OCI-LY7 (cell line): ENCODE measurements around the gene UBE2G2. TPM values are rescaled to one million over a fixed set of nuclear protein-coding genes. Genes with fewer than 3 reads are reported as not detected.

Source experiments
- BruUV-seq: library from RNA; stranded (reverse); fragments of 400-500 nt; replicated peaks from 2 replicates; lab custom pipeline; 2021; lab: Mats Ljungman, UMichigan
- CTCF ChIA-PET: fragments of 300-600 bp; sonication (Branson Sonifier 250); formaldehyde crosslinking; loops from one replicate; lab custom pipeline; 2022; ENCODE audit warnings: antibody characterized with exemption; ENCODE audit not compliant: unreplicated experiment; lab: Charles Lee
- POLR2A ChIA-PET: fragments of 300-600 bp; sonication (Branson Sonifier 250); formaldehyde crosslinking; loops from one replicate; lab custom pipeline; 2022; ENCODE audit warnings: antibody characterized with exemption; lab: Charles Lee
- DNase-seq: peaks from one replicate; pipeline ENCODE4 v3.0.0-alpha.2; 2015; ENCODE audit warnings: low spot score
- H2AFZ ChIP-seq: fragments of 200-600 bp; sonication (generic), shearing (Covaris generic); 2 replicates; pipeline ENCODE4 v1.6.1; 2014; ENCODE audit warnings: mild to moderate bottlenecking, antibody characterized with exemption, low read length, moderate library complexity
- H3K27ac ChIP-seq: fragments of 200-600 bp; sonication (generic); 2 replicates; pipeline ENCODE4 v1.5.1; 2014; ENCODE audit warnings: mixed run types, low read depth, mild to moderate bottlenecking, moderate library complexity, low read length, inconsistent platforms; ENCODE audit not compliant: poor library complexity, severe bottlenecking
- H3K36me3 ChIP-seq: fragments of 200-600 bp; sonication (generic); 2 replicates; pipeline ENCODE4 v1.6.1; 2014; ENCODE audit warnings: mild to moderate bottlenecking, antibody characterized with exemption, low read length, moderate library complexity, mixed read lengths; ENCODE audit not compliant: insufficient read depth
- H3K4me1 ChIP-seq: fragments of 200-600 bp; sonication (generic); 2 replicates; pipeline ENCODE4 v1.5.1; 2014; ENCODE audit warnings: mild to moderate bottlenecking, low read length; ENCODE audit not compliant: insufficient read depth, poor library complexity, severe bottlenecking
- H3K4me2 ChIP-seq: fragments of 200-600 bp; sonication (generic); 2 replicates; pipeline ENCODE4 v1.6.1; 2014; ENCODE audit warnings: mild to moderate bottlenecking, low read length
- H3K4me3 ChIP-seq: fragments of 200-600 bp; sonication (generic); 2 replicates; pipeline ENCODE4 v1.5.1; 2014; ENCODE audit warnings: mild to moderate bottlenecking, low read depth, low read length; ENCODE audit not compliant: poor library complexity, severe bottlenecking
- H3K79me2 ChIP-seq: fragments of 200-600 bp; sonication (generic); 2 replicates; pipeline ENCODE4 v1.6.1; 2016; ENCODE audit warnings: low read depth, mild to moderate bottlenecking, low read length, moderate library complexity, mixed read lengths; ENCODE audit not compliant: insufficient read depth
- H3K9me2 ChIP-seq: fragments of 200-600 bp; sonication (generic); 2 replicates; pipeline ENCODE4 v1.6.1; 2016; ENCODE audit warnings: mild to moderate bottlenecking, low read length, mixed read lengths; ENCODE audit not compliant: insufficient read depth
- H3K9me3 ChIP-seq: fragments of 200-600 bp; sonication (generic); 2 replicates; pipeline ENCODE4 v1.6.1; 2014; ENCODE audit warnings: mild to moderate bottlenecking, mixed run types, low read length, mixed read lengths
- H4K20me1 ChIP-seq: fragments of 200-600 bp; sonication (generic); 2 replicates; pipeline ENCODE4 v1.6.1; 2014; ENCODE audit warnings: mild to moderate bottlenecking, antibody characterized with exemption, low read length, moderate library complexity, mixed read lengths; ENCODE audit not compliant: insufficient read depth
- EZH2phosphoT487 ChIP-seq: fragments of 200-600 bp; sonication (generic); IDR thresholded peaks from 2 replicates; pipeline ENCODE4 v1.6.1; 2018; ENCODE audit warnings: low read depth, borderline replicate concordance, mild to moderate bottlenecking, mixed run types, antibody characterized with exemption, low read length, moderate library complexity, mixed read lengths
- intact Hi-C: fragments of 100-400 bp; cut with micrococcal nuclease; formaldehyde crosslinking; loops from one replicate; pipeline ENCODE4 v1.10.0; 2022; ENCODE audit not compliant: unreplicated experiment
- total RNA-seq, 2 experiments: library from RNA; depleted of rRNA in 1 of 2; stranded (reverse); fragments of >200 nt in 1 of 2; shearing (Covaris generic) in 1 of 2; gene quantifications; 2 replicates each; pipeline ENCODE4 v1.2.3, GENCODE V29; 2014 to 2022
- TF ChIP-seq, protein P1 (sequence below): fragments of 200-600 bp; sonication (generic); conservative IDR thresholded peaks from 2 replicates; pipeline ENCODE4 v1.5.1; 2014; ENCODE audit warnings: mild to moderate bottlenecking, antibody characterized with exemption, low read length, moderate library complexity, mixed read lengths

Gene UBE2G2
- total RNA-seq, 2 experiments from 2014 or later = 104 to 141 TPM

- H2AFZ ChIP-seq = no peak overlapping the region
- TF ChIP-seq, protein P1, sequence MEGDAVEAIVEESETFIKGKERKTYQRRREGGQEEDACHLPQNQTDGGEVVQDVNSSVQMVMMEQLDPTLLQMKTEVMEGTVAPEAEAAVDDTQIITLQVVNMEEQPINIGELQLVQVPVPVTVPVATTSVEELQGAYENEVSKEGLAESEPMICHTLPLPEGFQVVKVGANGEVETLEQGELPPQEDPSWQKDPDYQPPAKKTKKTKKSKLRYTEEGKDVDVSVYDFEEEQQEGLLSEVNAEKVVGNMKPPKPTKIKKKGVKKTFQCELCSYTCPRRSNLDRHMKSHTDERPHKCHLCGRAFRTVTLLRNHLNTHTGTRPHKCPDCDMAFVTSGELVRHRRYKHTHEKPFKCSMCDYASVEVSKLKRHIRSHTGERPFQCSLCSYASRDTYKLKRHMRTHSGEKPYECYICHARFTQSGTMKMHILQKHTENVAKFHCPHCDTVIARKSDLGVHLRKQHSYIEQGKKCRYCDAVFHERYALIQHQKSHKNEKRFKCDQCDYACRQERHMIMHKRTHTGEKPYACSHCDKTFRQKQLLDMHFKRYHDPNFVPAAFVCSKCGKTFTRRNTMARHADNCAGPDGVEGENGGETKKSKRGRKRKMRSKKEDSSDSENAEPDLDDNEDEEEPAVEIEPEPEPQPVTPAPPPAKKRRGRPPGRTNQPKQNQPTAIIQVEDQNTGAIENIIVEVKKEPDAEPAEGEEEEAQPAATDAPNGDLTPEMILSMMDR = peak; percentile 91
- no peak for TF ChIP-seq EZH2phosphoT487
- ChIA-PET POLR2A (interaction anchor here (0.8 to 0.9 kb wide), 2 partner anchors 73 to 136 kb away, joined by 3 to 4 read pairs; no protein-coding TSS in a partner anchor), CTCF (no interaction called here)
- peaks cover 13% of the 10 kb centered on the region for H4K20me1 ChIP-seq
- peak overlapping the region; percentile 81 for H3K4me3 ChIP-seq
- peak overlapping the region; percentile 64 for H3K27ac ChIP-seq
- intact Hi-C loops = loop anchor here (2.0 kb wide), 1 partner anchor 73 kb away; the partner anchor contains the start of gene PTTG1IP
- H3K9me3 ChIP-seq = no peaks in the 10 kb centered on the region
- H3K36me3 ChIP-seq = peaks cover 79% of the 10 kb centered on the region
- no TSS peak for BruUV-seq
- H3K4me1 ChIP-seq = peaks cover 33% of the 10 kb centered on the region
- H3K4me2 ChIP-seq = peak overlapping the region; percentile 73
- H3K9me2 ChIP-seq = no peaks in the 10 kb centered on the region
- H3K79me2 ChIP-seq = peaks cover 72% of the 10 kb centered on the region
- peak; percentile 68 for DNase-seq
Observed at GRCh38 chr21:44800103-44800502, 1.5 kb downstream of the UBE2G2 start.

GRCh38 chr21:44799646-44800045 is 2.0 kb downstream of the UBE2G2 start:
- H3K4me1 ChIP-seq = peaks cover 33% of the 10 kb centered on the region
- BruUV-seq = no TSS peak
- no peaks in the 10 kb centered on the region for H3K9me2 ChIP-seq
- CTCF ChIA-PET = no interaction called here
- H2AFZ ChIP-seq = no peak overlapping the region
- TF ChIP-seq EZH2phosphoT487 = no peak
- TF ChIP-seq, protein P1 = no peak
- POLR2A ChIA-PET = interaction anchor here (0.8 to 0.9 kb wide), 2 partner anchors 73 to 136 kb away, joined by 3 to 4 read pairs; no protein-coding TSS in a partner anchor
- no peaks in the 10 kb centered on the region for H3K9me3 ChIP-seq
- H3K4me3 ChIP-seq = peak overlapping the region; percentile 81
- H3K27ac ChIP-seq = no peak overlapping the region
- intact Hi-C loops = loop anchor here (2.0 to 10.0 kb wide), 2 partner anchors 73 to 325 kb away; partner anchors contain the start of gene PTTG1IP
- DNase-seq = no peak
- peaks cover 78% of the 10 kb centered on the region for H3K36me3 ChIP-seq
- H4K20me1 ChIP-seq = peaks cover 13% of the 10 kb centered on the region
- H3K4me2 ChIP-seq = peak overlapping the region; percentile 73
- peaks cover 77% of the 10 kb centered on the region for H3K79me2 ChIP-seq

DNA sequence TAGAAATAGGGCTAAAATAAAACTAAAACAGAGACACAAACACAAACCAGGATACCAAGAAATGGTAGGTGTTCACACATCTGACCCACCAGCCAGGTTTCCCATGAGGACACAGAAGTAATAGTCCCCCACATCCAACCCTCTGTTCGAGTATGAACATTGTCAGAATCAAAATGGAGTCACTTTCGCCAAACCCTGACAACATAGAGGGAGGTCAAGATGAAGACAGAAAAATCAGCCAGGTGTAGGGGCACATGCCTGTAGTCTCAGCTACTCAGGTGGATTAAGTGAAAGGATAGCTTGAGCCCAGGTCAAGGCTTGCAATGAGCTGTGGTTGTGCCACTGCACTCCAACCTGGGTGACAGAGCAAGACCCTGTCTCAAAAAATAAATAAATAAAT is 3.8 kb downstream of the UBE2G2 start:
- ChIA-PET POLR2A (no interaction called here), CTCF (no interaction called here)
- Histone ChIP-seq H3K36me3 (peaks cover 75% of the 10 kb centered on the region), H3K79me2 (peaks cover 90% of the 10 kb centered on the region), H3K9me3 (no peaks in the 10 kb centered on the region), H3K27ac (no peak overlapping the region), H3K4me2 (no peak overlapping the region), H4K20me1 (peaks cover 23% of the 10 kb centered on the region), H3K4me1 (peaks cover 31% of the 10 kb centered on the region), H3K9me2 (no peaks in the 10 kb centered on the region), H2AFZ (no peak overlapping the region), H3K4me3 (no peak overlapping the region)
- intact Hi-C loops = loop anchor here (10.0 kb wide), 1 partner anchor 327 kb away; no protein-coding TSS in a partner anchor
- no TSS peak for BruUV-seq
- DNase-seq = no peak
- TF ChIP-seq EZH2phosphoT487 = no peak
- TF ChIP-seq, protein P1 = no peak
